Measurements from ENCODE around the gene ANKRD11.
"Not testable (repeated sequence)": the region's sequence is repeated elsewhere in the genome, so short reads cannot be mapped to it uniquely, and the experiment has no call there.

Gene ANKRD11

DNA sequence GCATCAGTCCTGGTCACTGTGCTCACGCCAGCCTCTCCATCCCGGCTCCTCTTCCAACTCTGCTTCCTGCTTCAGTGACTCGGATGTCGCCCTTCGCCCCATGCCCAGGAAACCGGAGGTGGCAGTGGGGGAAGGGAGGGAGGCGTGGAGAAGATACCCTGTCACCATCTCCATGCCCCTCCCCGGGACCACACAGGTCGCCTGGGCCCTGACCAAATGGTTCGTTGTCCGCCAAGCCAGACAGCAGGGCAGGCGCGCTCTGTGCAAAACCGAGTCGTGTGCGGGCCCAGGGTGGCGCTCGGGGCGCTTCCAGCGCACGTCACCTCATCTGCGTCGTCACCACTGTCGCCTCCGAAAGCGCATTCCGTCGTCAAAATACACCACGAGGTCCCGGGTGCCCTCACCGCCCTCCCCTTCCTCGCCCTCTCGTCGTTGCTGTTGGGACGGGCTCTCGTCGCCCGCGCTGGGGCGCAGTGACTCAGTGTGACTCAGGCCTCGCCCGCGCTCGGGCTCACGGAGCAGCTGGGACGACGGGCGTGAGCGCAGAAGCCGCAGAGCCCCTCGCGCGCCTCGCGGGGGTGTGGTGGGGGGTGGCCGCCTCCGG, 233.6 kb downstream of the ANKRD11 start:
- peak in 2 of 3 experiments; percentile 43 to 74 for DNase-seq

DNA sequence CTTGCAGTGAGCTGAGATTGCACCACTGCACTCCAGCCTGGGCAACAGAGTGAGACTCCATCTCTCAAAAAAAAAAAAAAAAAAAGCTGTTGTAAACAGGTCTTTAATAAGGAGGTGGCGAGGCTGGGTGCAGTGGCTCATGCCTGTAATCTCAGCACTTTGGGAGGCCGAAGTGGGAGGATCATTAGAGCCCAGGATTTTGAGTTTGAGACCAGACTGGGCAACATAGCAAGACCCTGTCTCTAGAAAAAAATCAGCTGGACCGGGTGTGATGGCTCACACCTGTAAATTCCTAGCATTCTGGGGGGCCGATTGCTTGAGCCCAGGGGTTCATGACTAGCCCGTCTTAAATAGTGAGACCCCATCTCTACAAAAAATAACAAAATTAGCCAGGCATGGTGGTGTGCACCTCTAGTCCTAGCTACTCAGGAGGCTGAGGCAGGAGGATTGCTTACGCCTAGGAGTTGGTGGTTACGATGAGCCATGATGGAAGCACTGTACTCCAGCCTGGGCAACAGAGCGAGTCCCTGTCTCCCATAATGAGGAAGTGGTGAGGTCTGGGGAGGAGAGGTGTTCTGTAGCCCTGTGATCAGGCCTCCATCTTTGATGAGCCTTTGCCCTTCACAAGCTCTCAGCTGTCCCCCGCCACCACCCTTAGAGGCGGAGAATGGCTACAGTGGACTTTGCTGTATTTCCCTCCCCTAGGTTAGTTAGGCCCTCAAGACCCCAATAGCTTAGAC, 236.6 kb downstream of the ANKRD11 start:
- DNase-seq, result no peak

DNA sequence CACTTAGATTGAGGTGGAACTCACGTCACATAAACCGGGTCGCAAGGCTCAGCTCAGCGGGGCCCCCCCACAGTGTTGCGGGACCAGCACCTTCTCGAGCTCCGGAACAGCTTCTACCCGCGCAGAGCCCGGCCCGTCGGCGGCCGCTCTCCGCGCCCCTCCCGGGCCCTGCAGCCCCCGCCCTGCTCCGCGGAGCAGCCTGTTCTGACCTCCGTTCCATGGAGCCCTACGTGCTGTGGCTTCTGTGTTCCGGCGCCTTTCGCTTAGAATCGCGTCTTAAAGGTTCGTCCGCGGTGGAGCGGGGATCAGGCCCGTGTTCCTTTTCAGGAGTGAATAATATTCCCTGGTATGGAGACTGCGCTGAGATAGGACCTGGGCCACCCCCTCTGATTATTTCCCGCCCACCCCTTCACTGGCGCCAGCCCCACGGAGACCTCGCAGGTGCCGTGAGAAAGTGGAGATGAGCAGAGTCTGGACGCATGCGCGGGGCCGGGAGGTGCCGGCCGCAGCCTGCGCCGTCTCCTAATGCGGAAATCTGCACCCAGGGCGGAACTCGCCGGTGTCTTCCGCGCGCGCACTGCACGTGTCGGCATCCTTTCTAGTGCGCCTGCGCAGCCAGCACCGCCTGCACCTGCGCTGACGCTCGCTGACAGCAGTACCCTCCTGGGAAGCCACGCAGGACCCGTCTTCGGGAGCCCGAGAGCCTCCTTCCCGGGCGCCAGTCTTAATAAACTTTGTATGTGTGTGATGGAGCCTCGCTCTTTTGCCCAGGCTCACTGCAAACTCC, 242.0 kb downstream of the ANKRD11 start:
- DNase-seq, result no peak

- peak in 1 of 3 experiments; percentile 41 for DNase-seq
Observed at GRCh38 chr16:89247734-89248075, 242.7 kb downstream of the ANKRD11 start.

- peak; percentile 72 to 87 (median 79) for DNase-seq
Observed at GRCh38 chr16:89246903-89247733, 243.2 kb downstream of the ANKRD11 start.

DNA sequence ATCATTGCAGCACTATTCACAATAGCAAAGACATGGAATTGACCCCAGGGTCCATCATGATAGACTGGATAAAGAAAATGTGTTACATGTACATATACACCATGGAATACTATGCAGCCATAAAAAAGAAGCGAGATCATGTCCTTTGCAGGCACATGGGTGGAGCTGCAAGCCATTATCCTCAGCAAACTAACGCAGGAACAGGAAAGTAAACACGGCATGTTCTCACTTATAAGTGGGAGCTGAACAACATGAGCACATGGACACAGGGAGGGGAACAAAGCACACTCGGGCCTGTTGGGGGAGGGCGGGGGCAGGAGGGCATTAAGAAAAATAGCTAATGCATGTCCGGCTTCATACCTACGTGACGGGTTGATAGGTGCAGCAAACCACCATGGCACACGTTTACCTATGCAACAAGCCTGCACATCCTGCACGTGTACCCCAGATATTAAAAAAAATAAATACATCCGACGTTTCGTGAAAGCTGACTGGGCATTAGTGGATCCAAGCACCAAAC, 243.9 kb downstream of the ANKRD11 start:
- DNase-seq, result peak in 1 of 3 experiments; percentile 66

DNA sequence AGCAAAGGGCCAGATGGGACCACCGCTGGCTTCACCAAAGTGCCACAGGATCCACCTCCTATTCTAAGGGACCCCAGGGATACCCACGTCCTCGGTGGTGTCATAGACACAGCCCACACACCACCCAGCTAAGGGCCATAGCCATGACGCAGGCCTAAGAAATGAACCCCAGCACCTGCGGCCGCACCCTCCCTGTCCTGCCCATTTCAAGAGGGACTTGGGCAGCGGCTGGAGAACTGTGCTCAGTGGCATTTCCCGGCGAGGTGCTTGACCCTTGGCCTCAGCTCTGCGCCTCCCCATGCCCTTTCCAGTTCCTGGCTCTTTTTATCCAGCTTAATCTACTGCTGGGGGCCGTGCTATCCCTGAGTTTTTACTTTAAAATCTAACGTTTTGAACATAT, 245.6 kb downstream of the ANKRD11 start:
- DNase-seq, result no peak

- not testable (repeated sequence) for DNase-seq
Observed at GRCh38 chr16:89244264-89244663, 246.1 kb downstream of the ANKRD11 start.

GRCh38 chr16:89243664-89244063, 246.7 kb downstream of the ANKRD11 start:
- DNase-seq, result no peak

DNA sequence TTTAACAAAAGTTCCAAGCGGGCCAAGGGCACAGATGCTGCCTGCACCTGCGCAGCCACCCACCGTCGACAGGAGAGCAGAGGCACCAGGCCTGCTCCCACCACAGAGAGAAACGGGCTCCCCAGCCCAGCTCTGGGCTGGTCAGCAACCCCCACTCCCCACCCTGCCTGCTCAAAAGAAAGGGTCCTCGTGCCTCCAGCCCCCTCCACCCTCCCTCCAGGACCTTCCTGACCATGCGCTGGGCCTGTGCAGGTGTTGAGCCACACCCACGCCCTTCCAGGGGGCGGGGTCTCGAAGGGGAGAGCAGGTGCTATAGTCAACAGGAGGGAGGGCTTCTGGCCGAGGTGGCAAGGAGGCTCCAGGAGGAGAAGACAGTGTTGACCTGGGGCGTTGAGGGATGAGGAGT, 247.6 kb downstream of the ANKRD11 start:
- no peak for DNase-seq

DNA sequence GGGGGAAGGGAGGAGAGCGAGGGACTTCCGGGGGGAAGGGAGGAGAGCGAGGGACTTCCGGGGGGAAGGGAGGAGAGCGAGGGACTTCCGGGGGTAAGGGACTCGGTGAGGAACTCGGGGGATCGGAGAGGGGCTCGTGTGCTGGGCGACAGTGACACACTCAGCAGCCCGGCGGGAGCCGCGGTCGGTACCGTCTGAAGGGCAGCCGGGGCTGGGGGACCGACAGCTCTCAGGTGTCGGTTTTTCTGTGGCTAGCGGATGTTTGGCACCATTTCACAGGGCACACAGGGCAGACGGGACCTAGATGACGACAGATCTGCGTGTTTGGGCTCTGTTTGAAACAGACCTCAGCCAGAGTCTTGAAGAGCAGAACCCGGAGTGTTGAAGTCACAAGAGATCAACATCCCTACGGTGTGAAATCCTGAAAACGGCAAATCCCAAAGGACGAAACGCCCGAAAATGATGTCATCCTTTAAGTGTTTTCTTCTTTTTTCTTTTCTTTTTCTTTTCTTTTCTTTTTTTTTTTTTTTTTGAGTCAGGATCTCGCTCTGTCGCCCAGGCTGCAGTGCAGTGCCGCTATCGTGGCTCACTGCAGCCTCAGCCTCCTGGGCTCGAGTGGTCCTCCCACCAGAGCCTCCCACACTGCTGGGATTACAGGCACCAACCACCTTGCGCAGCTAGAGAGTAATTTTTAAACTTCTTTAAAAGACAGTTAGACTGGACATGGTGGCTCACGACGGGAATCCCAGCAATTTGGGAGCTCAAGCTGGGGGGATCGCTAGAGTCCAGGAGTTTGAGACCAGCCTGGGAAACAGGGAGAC, 249.0 kb downstream of the ANKRD11 start:
- DNase-seq, result peak; percentile 6 to 84 (median 65)

- DNase-seq, result no peak
Observed at GRCh38 chr16:89237733-89238132, 252.6 kb downstream of the ANKRD11 start.

GRCh38 chr16:89233678-89234490, 256.5 kb downstream of the ANKRD11 start:
- DNase-seq, result no peak

GRCh38 chr16:89232107-89232506, 258.3 kb downstream of the ANKRD11 start:
- DNase-seq, result no peak

DNA sequence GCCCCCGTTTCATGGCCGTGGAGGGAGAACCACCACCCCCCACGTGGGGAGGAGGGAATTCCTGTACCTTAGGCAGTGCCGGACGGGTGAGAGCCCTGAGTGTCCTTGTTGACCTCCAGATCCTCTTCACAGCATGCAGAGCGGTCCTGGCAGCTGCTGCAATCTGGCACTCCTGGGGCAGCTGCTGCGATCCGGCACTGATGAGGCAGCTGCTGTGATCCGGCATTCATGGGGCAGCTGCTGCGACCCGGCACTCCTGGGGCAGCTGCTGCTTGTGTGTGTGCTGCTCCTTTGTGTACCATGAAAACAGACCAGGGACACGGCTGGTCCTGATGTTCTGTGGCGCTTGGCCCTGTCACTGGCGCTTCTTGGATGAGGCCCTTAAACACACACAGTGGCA, 260.1 kb downstream of the ANKRD11 start:
- DNase-seq, result peak in 1 of 3 experiments; percentile 1

- no peak for DNase-seq
Observed at GRCh38 chr16:89224665-89225064, 265.7 kb downstream of the ANKRD11 start.

GRCh38 chr16:89222931-89223330, 267.4 kb downstream of the ANKRD11 start:
- DNase-seq, result no peak

- DNase-seq, result no peak
Observed at GRCh38 chr16:89221604-89222003, 268.8 kb downstream of the ANKRD11 start.

DNA sequence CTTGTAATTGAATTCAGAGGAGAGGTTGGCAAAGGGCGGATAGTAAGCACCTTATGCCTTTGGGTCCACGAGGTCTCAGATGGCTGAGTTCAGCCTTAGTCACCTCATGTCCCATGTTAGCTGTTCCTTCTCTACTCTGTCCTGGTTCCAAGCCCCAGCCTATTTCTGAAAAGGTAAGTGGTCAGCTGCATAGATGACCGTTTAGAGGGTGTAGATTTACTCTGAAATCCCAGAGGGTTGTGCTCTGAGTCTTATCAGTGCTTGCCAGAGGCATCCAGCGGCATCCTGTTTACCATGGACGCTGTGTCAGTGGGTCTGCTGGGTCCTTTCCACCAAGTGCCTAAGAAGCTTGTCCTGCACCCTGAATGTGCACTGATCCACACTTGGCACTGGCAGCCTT, 271.0 kb downstream of the ANKRD11 start:
- no peak for DNase-seq
